PC-3 (cell line): ENCODE measurements around the gene UGT2A1. TPM values are rescaled to one million over a fixed set of nuclear protein-coding genes. Genes with fewer than 3 reads are reported as not detected.
A peak's percentile ranks its signal among the peaks of the same experiment; 100 is the strongest.

ENCODE experiments used
- ATAC-seq: fragments of 200-7000 bp; cut with Tn5 transposase; 2 replicates; pipeline ENCODE4 v1.9.1; 2020; ENCODE audit warnings: mild to moderate bottlenecking, moderate library complexity
- BruUV-seq: library from RNA; stranded (reverse); fragments of 400-500 nt; replicated peaks from 2 replicates; lab custom pipeline; 2021; lab: Mats Ljungman, UMichigan
- CTCF ChIA-PET: fragments of 300-600 bp; sonication (Branson Sonifier 250); formaldehyde crosslinking; loops from one replicate; lab custom pipeline; 2022; ENCODE audit warnings: antibody characterized with exemption; lab: Charles Lee
- POLR2A ChIA-PET: fragments of 300-600 bp; sonication (Branson Sonifier 250); formaldehyde crosslinking; loops from one replicate; lab custom pipeline; 2022; ENCODE audit warnings: antibody characterized with exemption; ENCODE audit not compliant: unreplicated experiment; lab: Charles Lee
- DNase-seq: peaks from one replicate; pipeline ENCODE4 v3.0.0-alpha.2; 2015
- H2AFZ ChIP-seq: fragments of 300-600 bp; sonication (generic); 2 replicates; pipeline ENCODE4 v1.6.0; 2016; ENCODE audit warnings: antibody characterized with exemption, low read length
- H3F3A ChIP-seq: fragments of 300-600 bp; sonication (generic); one replicate; pipeline ENCODE4 v1.6.0; 2017; ENCODE audit warnings: antibody characterized with exemption, low read length, control low read depth, mild to moderate bottlenecking; ENCODE audit not compliant: unreplicated experiment
- H3K27ac ChIP-seq: fragments of 300-600 bp; sonication (generic); 2 replicates; pipeline ENCODE4 v1.5.1; 2016; ENCODE audit warnings: mild to moderate bottlenecking, low read length
- H3K27me3 ChIP-seq: fragments of 300-600 bp; sonication (generic); 2 replicates; pipeline ENCODE4 v1.6.1; 2016; ENCODE audit warnings: low read length, mixed read lengths
- H3K36me3 ChIP-seq: fragments of 300-600 bp; sonication (generic); 2 replicates; pipeline ENCODE4 v1.6.1; 2016; ENCODE audit warnings: low read depth, mixed run types, low read length, mixed read lengths
- H3K4me1 ChIP-seq: fragments of 300-600 bp; sonication (generic); 2 replicates; pipeline ENCODE4 v1.5.1; 2016; ENCODE audit warnings: low read length; ENCODE audit not compliant: insufficient read depth
- H3K4me2 ChIP-seq: fragments of 300-600 bp; sonication (generic); 2 replicates; pipeline ENCODE4 v1.6.0; 2016; ENCODE audit warnings: low read length
- H3K4me3 ChIP-seq: fragments of 300-600 bp; sonication (generic); 2 replicates; pipeline ENCODE4 v1.5.1; 2016; ENCODE audit warnings: mild to moderate bottlenecking, low read length, mixed read lengths
- H3K79me2 ChIP-seq: fragments of 300-600 bp; sonication (generic); 2 replicates; pipeline ENCODE4 v1.6.1; 2017; ENCODE audit warnings: low read length, mixed read lengths
- H3K9ac ChIP-seq: fragments of 300-600 bp; sonication (generic); 2 replicates; pipeline ENCODE4 v1.6.0; 2016; ENCODE audit warnings: mild to moderate bottlenecking, low read length
- H3K9me2 ChIP-seq: fragments of 300-600 bp; sonication (generic); replicated peaks from 2 replicates; pipeline ENCODE4 v1.6.1; 2016; ENCODE audit warnings: mixed run types, low read length, mixed read lengths
- H3K9me3 ChIP-seq: fragments of 300-600 bp; sonication (generic); 2 replicates; pipeline ENCODE4 v1.6.1; 2016; ENCODE audit warnings: low read length, mixed read lengths
- H4K20me1 ChIP-seq: fragments of 300-600 bp; sonication (generic); 2 replicates; pipeline ENCODE4 v1.6.1; 2016; ENCODE audit warnings: low read length, mixed read lengths
- CTCF ChIP-seq: fragments of 300-600 bp; sonication (generic); conservative IDR thresholded peaks from 2 replicates; pipeline ENCODE4 v1.5.1; 2017; ENCODE audit warnings: antibody characterized with exemption, low read depth, mild to moderate bottlenecking, low read length
- EZH2 ChIP-seq: fragments of 300-600 bp; sonication (generic); IDR thresholded peaks from one replicate; pipeline ENCODE4 v1.6.1; 2017; ENCODE audit warnings: antibody characterized with exemption, mild to moderate bottlenecking, low read length; ENCODE audit not compliant: unreplicated experiment
- EZH2phosphoT487 ChIP-seq: fragments of 300-600 bp; sonication (generic); IDR thresholded peaks from 2 replicates; pipeline ENCODE4 v1.6.1; 2018; ENCODE audit warnings: mild to moderate bottlenecking, antibody characterized with exemption, low read length, borderline replicate concordance
- intact Hi-C: fragments of 100-400 bp; cut with micrococcal nuclease; formaldehyde crosslinking; loops from 2 replicates; pipeline ENCODE4 v1.9.0; 2023
- total RNA-seq: library from RNA; depleted of rRNA; stranded (reverse); fragments of >200 nt; gene quantifications from 2 replicates; pipeline ENCODE4 v1.2.3, GENCODE V29; 2014

Gene UGT2A1
- total RNA-seq, 1 experiment from 2014 or later = not detected

GRCh38 chr4:69639542-69639941 is 13.5 kb downstream of the UGT2A1 start, which contains the start of gene UGT2A2:
Gene UGT2A2 (minus strand): TSS chr4:69639642. CDS start chr4:69639640, 2 bp downstream.
- DNase-seq = no peak
- Histone ChIP-seq H3K36me3 (no peaks in the 10 kb centered on the region), H3F3A (no peaks in the 10 kb centered on the region), H4K20me1 (no peaks in the 10 kb centered on the region), H2AFZ (no peak within 1 kb of the TSS), H3K9me2 (no peaks in the 10 kb centered on the region), H3K27me3 (peaks cover 9% of the 10 kb centered on the region; the same call in 1 of the 2 replicates), H3K9ac (no peak within 1 kb of the TSS), H3K9me3 (no peaks in the 10 kb centered on the region), H3K4me2 (no peak within 1 kb of the TSS), H3K79me2 (no peaks in the 10 kb centered on the region), H3K4me3 (no peak within 1 kb of the TSS), H3K4me1 (no peaks in the 10 kb centered on the region), H3K27ac (no peak within 1 kb of the TSS)
- intact Hi-C loops = no loop called here
- POLR2A ChIA-PET = no interaction called here
- no peak for ATAC-seq
- BruUV-seq = no TSS peak
- CTCF ChIA-PET = no interaction called here
- TF ChIP-seq EZH2phosphoT487 = no peak
- TF ChIP-seq CTCF = no peak
- no peak for TF ChIP-seq EZH2

GRCh38 chr4:69617083-69617694 is 35.9 kb downstream of the UGT2A1 start:
- intact Hi-C loops = loop anchor here (1.0 to 10.0 kb wide), 6 partner anchors 280 to 1345 kb away; no protein-coding TSS in a partner anchor
- no TSS peak for BruUV-seq
- peak; percentile 51 for ATAC-seq
- H3F3A ChIP-seq = no peaks in the 10 kb centered on the region
- H3K4me3 ChIP-seq = no peak overlapping the region
- no peak overlapping the region for H3K4me2 ChIP-seq
- peaks cover 11% of the 10 kb centered on the region; the same call in 1 of the 2 replicates for H3K27me3 ChIP-seq
- no peaks in the 10 kb centered on the region for H3K9me2 ChIP-seq
- no peaks in the 10 kb centered on the region for H3K79me2 ChIP-seq
- ChIA-PET POLR2A (no interaction called here), CTCF (no interaction called here)
- TF ChIP-seq EZH2 (no peak), CTCF (peak; percentile 83)
- no peak overlapping the region for H3K9ac ChIP-seq
- peak; percentile 76 for DNase-seq
- H3K9me3 ChIP-seq = no peaks in the 10 kb centered on the region
- no peaks in the 10 kb centered on the region for H3K4me1 ChIP-seq
- no peak overlapping the region for H2AFZ ChIP-seq
- no peaks in the 10 kb centered on the region for H3K36me3 ChIP-seq
- H4K20me1 ChIP-seq = no peaks in the 10 kb centered on the region
- no peak overlapping the region for H3K27ac ChIP-seq

- no peaks in the 10 kb centered on the region for H3K9me3 ChIP-seq
- CTCF ChIA-PET = no interaction called here
- no peak overlapping the region for H3K9ac ChIP-seq
- no peaks in the 10 kb centered on the region for H3K79me2 ChIP-seq
- H3K36me3 ChIP-seq = no peaks in the 10 kb centered on the region
- ATAC-seq (no peak), DNase-seq (no peak)
- H3K27ac ChIP-seq = no peak overlapping the region
- no TSS peak for BruUV-seq
- intact Hi-C loops = loop anchor here (10.0 kb wide), 1 partner anchor 956 kb away; no protein-coding TSS in a partner anchor
- H3K4me3 ChIP-seq = no peak overlapping the region
- no peak overlapping the region for H3K4me2 ChIP-seq
- no peaks in the 10 kb centered on the region for H3K9me2 ChIP-seq
- H3F3A ChIP-seq = no peaks in the 10 kb centered on the region
- no peak for TF ChIP-seq EZH2
- no peak for TF ChIP-seq CTCF
- no peak for TF ChIP-seq EZH2phosphoT487
- H3K4me1 ChIP-seq = no peaks in the 10 kb centered on the region
- H4K20me1 ChIP-seq = no peaks in the 10 kb centered on the region
- H2AFZ ChIP-seq = no peak overlapping the region
- peaks cover 4% of the 10 kb centered on the region; the same call in 1 of the 2 replicates for H3K27me3 ChIP-seq
- POLR2A ChIA-PET = no interaction called here
Observed at GRCh38 chr4:69610484-69610883, 42.6 kb downstream of the UGT2A1 start.
